GM23338 (cell line): ENCODE data around the gene KCNMA1.

Source experiments
- CREB1 ChIP-seq: fragments of 250-450 bp; sonication (Bioruptor Pico); IDR thresholded peaks from 2 replicates; pipeline ENCODE4 v1.5.0; 2020; ENCODE audit warnings: low read depth, mild to moderate bottlenecking, moderate library complexity
- EZH2 ChIP-seq: fragments of 200-600 bp; sonication (generic); IDR thresholded peaks from one replicate; pipeline ENCODE4 v1.8.0; 2017; ENCODE audit warnings: antibody characterized with exemption, mild to moderate bottlenecking, low read depth; ENCODE audit not compliant: unreplicated experiment
- EZH2phosphoT487 ChIP-seq: fragments of 200-600 bp; sonication (generic); IDR thresholded peaks from one replicate; pipeline ENCODE4 v1.8.1; 2018; ENCODE audit warnings: antibody characterized with exemption; ENCODE audit not compliant: unreplicated experiment
- JUNB ChIP-seq: IDR thresholded peaks from one replicate; pipeline ENCODE4 v1.6.1; 2016; ENCODE audit warnings: antibody characterized with exemption; ENCODE audit not compliant: unreplicated experiment
- POLR2AphosphoS5 ChIP-seq: IDR thresholded peaks from 2 replicates; pipeline ENCODE4 v1.6.1; 2016; ENCODE audit warnings: antibody characterized with exemption, low read depth
- TF ChIP-seq, protein P1 (sequence below), 2 experiments: fragments of 200-600 bp in 1 of 2; sonication (generic) in 1 of 2; conservative IDR thresholded peaks; 2 replicates each; pipeline versions ENCODE4 v1.5.1 to v1.6.1; 2016 to 2017; ENCODE audit warnings: antibody characterized with exemption in 2 of 2, low read depth in 2 of 2, mild to moderate bottlenecking in 2 of 2, moderate library complexity in 1 of 2
- TF ChIP-seq, protein P2 (sequence below): IDR thresholded peaks from one replicate; pipeline ENCODE4 v1.6.1; 2018; ENCODE audit warnings: antibody characterized with exemption; ENCODE audit not compliant: unreplicated experiment

DNA sequence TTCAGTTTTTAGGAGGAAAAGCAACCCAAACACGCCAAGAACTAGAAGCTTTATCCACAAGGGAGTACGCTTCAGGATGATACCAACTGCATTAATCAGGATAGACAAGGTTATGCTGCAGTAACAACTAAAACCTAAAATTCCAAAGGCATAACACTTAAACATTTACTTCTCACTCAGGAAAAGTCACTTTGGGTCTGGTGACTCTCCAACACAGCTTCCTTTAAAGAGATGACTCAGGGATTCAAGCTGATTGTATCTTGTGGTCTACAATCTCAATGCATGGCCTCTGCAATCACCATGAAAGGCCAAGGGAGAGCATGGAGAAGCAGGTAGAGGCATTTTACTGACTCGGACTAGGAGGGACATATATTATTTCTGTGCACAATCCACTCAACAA is 315.8 kb downstream of the KCNMA1 start:
- TF ChIP-seq, protein P1, sequence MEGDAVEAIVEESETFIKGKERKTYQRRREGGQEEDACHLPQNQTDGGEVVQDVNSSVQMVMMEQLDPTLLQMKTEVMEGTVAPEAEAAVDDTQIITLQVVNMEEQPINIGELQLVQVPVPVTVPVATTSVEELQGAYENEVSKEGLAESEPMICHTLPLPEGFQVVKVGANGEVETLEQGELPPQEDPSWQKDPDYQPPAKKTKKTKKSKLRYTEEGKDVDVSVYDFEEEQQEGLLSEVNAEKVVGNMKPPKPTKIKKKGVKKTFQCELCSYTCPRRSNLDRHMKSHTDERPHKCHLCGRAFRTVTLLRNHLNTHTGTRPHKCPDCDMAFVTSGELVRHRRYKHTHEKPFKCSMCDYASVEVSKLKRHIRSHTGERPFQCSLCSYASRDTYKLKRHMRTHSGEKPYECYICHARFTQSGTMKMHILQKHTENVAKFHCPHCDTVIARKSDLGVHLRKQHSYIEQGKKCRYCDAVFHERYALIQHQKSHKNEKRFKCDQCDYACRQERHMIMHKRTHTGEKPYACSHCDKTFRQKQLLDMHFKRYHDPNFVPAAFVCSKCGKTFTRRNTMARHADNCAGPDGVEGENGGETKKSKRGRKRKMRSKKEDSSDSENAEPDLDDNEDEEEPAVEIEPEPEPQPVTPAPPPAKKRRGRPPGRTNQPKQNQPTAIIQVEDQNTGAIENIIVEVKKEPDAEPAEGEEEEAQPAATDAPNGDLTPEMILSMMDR (conservative IDR thresholded peaks at IDR 0.05; ENCODE audit: low read depth in 2 of 2) = no peak
- no peak for TF ChIP-seq POLR2AphosphoS5
- TF ChIP-seq EZH2 = no peak
- TF ChIP-seq, protein P2, sequence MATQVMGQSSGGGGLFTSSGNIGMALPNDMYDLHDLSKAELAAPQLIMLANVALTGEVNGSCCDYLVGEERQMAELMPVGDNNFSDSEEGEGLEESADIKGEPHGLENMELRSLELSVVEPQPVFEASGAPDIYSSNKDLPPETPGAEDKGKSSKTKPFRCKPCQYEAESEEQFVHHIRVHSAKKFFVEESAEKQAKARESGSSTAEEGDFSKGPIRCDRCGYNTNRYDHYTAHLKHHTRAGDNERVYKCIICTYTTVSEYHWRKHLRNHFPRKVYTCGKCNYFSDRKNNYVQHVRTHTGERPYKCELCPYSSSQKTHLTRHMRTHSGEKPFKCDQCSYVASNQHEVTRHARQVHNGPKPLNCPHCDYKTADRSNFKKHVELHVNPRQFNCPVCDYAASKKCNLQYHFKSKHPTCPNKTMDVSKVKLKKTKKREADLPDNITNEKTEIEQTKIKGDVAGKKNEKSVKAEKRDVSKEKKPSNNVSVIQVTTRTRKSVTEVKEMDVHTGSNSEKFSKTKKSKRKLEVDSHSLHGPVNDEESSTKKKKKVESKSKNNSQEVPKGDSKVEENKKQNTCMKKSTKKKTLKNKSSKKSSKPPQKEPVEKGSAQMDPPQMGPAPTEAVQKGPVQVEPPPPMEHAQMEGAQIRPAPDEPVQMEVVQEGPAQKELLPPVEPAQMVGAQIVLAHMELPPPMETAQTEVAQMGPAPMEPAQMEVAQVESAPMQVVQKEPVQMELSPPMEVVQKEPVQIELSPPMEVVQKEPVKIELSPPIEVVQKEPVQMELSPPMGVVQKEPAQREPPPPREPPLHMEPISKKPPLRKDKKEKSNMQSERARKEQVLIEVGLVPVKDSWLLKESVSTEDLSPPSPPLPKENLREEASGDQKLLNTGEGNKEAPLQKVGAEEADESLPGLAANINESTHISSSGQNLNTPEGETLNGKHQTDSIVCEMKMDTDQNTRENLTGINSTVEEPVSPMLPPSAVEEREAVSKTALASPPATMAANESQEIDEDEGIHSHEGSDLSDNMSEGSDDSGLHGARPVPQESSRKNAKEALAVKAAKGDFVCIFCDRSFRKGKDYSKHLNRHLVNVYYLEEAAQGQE = no peak
- TF ChIP-seq JUNB = no peak
- no peak for TF ChIP-seq EZH2phosphoT487
- TF ChIP-seq CREB1 (CRISPR knock-in tag) = no peak
